GM21367 (cell line): ENCODE results near the gene DBI.
A peak's percentile ranks its signal among the peaks of the same experiment; 100 is the strongest.
"Not testable (repeated sequence)": the region's sequence is repeated elsewhere in the genome, so short reads cannot be mapped to it uniquely, and the experiment has no call there.

Source experiments
- ATAC-seq: cut with Tn5 transposase; IDR thresholded peaks from one replicate; pipeline ENCODE4 v1.9.1; 2021; ENCODE audit not compliant: unreplicated experiment

Gene DBI

GRCh38 chr2:119364798-119365197 is 2.0 kb upstream of the DBI start:
- no peak for ATAC-seq

- no peak for ATAC-seq
Measured at GRCh38 chr2:119365436-119365835, 1.3 kb upstream of the DBI start.

DNA sequence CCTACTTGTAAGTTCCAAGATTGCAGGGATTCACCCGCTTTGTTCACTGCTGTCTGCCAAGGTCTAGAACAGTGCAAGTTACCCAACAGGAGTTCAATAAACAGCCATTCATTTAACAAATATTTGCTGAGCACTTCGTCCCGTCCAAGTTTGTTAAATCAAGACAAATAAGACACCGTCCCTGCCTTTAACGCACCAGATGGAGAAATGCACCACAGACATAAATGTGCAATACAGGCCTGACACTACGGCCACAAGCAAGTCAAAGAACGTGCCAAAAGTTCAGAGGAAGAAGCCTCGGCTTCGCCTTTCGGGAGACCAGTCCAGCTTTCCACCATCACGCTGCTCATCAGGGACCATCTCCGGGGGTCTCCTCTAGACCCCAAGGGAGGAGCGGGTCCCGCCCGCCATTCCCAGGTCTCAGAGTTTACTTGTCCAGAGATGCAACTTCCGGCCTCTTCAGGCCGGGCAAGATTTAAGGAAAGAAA is 572 bp upstream of the DBI start:
- peak; percentile 1 for ATAC-seq

GRCh38 chr2:119367472-119368099 is 809 bp downstream of the DBI start:
- ATAC-seq = peak; percentile 25

DNA sequence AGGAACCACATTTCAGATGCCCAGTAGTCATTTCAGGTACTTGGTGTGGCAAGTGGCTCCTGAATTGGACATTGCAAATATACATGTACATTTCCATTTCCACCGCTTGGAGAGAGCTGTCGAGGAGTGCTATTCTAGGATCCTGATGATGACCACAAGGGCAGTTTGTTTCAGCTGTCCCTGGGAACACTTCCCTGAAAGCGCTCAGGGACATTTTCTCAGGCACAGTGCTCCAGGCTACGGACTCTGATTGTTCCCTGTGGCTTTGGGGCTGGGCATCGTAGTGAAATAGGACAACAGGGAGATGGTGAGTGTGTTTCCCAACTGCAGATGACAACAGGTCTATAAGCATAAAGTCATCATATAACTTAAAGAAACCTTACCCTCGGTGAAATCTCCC is 3.1 kb downstream of the DBI start:
- no peak for ATAC-seq

DNA sequence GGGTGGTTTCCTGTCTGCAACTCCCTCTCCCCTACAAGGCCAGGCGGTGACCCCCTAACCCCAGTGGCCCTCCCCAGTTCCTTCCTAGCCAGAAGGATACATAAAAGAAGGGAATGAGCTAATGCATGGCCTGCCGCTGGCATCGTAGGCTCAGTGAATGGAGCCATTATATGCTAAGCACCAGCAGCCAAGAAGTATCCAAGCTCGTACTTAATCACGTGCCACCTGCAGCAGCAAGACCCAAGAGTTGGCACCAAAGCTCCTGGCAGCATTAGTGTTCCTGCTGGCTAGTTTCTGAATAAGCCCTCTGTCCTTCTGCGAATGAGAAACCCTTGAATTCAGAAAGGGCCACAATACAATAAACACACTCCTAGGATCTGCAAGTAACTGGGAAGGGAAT is 4.3 kb downstream of the DBI start:
- no peak for ATAC-seq

DNA sequence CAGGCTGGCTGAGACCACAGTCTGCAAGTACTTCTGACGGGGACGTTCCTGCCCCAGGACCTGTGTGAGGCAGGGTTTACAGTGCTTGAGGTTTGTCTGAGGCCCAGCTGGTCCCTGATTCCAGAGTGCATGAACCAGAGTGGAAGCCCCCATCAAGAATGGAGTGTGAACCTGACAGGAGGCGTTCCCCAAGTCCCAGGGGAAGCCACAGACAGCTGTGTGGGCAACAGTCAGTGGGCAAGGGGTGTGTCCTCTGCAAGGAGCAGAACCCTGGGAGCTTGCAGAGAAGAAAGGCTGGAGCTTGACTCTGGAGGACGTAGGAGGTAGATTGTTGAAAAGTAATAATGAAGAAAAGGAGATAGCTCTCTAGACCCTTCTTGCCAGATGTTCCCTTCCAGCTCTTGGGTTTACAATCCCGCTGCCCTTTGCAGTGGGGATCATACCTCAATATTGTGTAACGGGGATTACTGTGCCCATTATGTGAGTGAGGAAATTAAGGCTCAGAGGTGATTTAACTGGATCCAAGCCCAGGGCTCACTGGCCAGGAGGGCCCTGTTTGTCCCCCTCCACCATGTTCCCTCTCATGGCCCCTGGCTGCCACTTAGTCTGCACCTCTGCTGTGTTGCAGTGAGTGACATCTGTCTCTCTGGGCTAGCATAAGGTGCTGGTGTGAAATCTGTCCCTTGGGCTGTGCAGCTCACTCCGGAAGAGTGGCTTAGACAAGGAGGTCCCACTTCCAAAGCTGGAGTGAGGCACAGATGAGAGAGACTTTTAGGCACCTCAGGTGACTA is 6.2 kb downstream of the DBI start:
- ATAC-seq = no peak

- ATAC-seq = not testable (repeated sequence)
Measured at GRCh38 chr2:119373907-119374745, 7.3 kb downstream of the DBI start.

- not testable (repeated sequence) for ATAC-seq
Measured at GRCh38 chr2:119376406-119376805, 9.6 kb downstream of the DBI start.

GRCh38 chr2:119376810-119377209 is 10.0 kb downstream of the DBI start:
- ATAC-seq = no peak

DNA sequence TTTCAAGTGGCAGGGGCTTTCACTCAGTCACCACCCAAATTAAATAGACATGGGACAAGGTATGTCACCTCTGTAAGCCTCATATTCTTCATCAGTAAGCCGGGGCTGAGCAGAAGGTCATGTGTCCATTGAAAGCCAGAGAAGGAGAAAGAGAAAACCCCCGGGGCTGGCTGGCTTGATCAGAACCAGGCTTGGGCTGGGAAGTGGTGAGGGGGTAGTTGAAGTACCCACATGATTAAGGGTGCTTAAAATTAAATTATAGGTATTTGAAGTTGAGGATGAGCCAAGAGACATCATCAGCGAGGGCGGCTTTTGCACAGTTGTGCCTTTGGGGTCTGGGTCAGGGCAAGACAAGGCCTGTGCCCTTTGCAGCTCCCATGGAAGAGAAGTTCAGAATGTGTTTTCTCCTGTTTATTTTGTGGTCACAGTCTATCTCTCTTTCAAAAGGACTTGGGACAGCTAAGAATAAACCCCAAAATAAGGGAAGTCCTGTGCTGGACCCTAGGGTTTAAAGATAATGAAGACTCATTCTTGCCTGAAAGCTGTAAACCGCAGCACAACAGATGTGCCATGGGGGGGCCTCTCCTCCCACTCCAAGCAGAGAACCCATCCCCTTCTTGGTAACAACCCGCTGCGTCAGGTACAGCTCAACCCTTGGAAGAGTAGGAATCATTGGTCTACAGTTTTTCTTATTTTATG is 10.7 kb downstream of the DBI start:
- ATAC-seq = no peak

DNA sequence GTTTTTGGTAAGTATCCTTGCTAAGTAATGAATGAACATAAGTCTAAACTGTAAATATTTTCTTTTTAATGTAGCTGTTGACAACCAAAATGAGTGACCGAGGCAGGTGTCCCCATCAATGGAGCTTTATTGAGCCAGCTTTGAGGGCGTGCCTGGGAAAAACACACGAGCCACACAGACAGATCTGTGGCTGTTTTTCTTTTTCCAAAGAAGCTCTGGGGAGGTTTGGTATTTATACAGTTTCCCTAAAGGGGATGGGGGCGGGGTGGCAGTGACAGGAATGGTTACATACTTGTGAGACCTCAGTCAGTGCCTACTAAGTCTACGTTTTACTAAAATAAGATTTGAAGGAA is 11.2 kb downstream of the DBI start:
- ATAC-seq = no peak

- no peak for ATAC-seq
Measured at GRCh38 chr2:119378566-119378965, 11.8 kb downstream of the DBI start.

GRCh38 chr2:119383410-119384140 is 16.8 kb downstream of the DBI start:
- ATAC-seq = no peak

- ATAC-seq = no peak
Measured at GRCh38 chr2:119384971-119385370, 18.2 kb downstream of the DBI start.

GRCh38 chr2:119385466-119385865 is 18.7 kb downstream of the DBI start:
- no peak for ATAC-seq

GRCh38 chr2:119387381-119388129 is 20.8 kb downstream of the DBI start:
- ATAC-seq = peak; percentile 77

DNA sequence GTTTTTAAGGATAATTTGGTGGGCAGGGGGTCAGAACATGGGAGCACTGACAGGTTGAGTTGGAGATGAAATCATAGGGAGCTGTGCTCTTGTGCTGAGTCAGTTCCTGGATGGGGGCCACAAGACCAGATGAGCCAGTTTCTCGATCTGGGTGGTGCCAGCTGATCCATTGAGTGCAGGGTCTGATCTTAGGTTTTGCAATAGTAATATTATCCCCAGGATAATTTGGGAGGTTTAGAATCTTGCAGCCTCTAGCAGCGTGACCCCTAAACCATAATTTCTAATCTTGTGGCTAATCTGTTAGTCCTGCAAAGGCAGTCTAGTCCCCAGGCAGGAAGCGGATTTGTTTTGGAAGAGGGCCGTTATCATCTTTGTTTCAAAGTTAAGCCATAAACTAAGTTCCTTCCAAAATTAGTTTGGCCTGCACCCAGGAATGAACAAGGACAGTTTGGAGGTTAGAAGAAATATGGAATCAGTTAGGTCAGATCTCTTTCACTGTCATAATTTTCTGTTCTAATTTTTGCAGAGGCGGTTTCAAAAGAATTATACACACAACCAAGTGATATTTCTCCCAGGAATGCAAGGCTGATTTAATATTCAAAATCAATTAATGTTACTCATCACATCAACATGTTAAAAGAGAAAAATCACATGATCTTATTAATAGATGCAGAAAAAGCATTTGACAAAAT is 23.0 kb downstream of the DBI start:
- no peak for ATAC-seq
